CD4-positive, alpha-beta T cell (primary cell): Measurements from ENCODE around the gene NOTCH2. TPM values are rescaled to one million over a fixed set of nuclear protein-coding genes. Genes with fewer than 3 reads are reported as not detected.

Experiments
- ATAC-seq: fragments of 200-7000 bp; cut with Tn5 transposase; one replicate; pipeline ENCODE4 v1.10.0; 2022; ENCODE audit warnings: mild to moderate bottlenecking; ENCODE audit not compliant: poor library complexity
- CTCF ChIA-PET: fragments of 350-600 bp; sonication (Branson Sonifier 250); formaldehyde crosslinking; loops from one replicate; lab custom pipeline; 2021; ENCODE audit warnings: antibody characterized with exemption, inconsistent platforms; lab: Charles Lee
- POLR2A ChIA-PET: fragments of 350-600 bp; sonication (Branson Sonifier 250); formaldehyde crosslinking; loops from one replicate; lab custom pipeline; 2021; ENCODE audit warnings: antibody characterized with exemption, inconsistent platforms; lab: Charles Lee
- DNase-seq, 14 experiments: peaks; one replicate each; pipeline ENCODE4 v3.0.0-alpha.2; 2013 to 2020; ENCODE audit warnings: mixed read lengths in 2 of 14
- H3K27ac ChIP-seq, 2 donors: one replicate each; pipeline versions ENCODE4 v1.5.1 to v1.7.0; 2013; ENCODE audit warnings: low read length in 2 of 2, low read depth in 1 of 2, mild to moderate bottlenecking in 1 of 2
- H3K27me3 ChIP-seq, 2 experiments: 1 replicate in 1 of 2; 2 replicates in 1 of 2; pipeline versions ENCODE4 v1.6.1 to v1.7.0; 2013; ENCODE audit warnings: low read length in 2 of 2, control low read depth in 1 of 2, mild to moderate bottlenecking in 1 of 2, moderate library complexity in 1 of 2; ENCODE audit not compliant: insufficient read depth in 2 of 2, control insufficient read depth in 1 of 2
- H3K36me3 ChIP-seq: one replicate; pipeline ENCODE4 v1.6.1; 2013; ENCODE audit warnings: low read length, control low read depth; ENCODE audit not compliant: insufficient read depth
- H3K4me1 ChIP-seq: one replicate; pipeline ENCODE4 v1.6.1; 2013; ENCODE audit warnings: low read length, control low read depth; ENCODE audit not compliant: insufficient read depth
- H3K4me3 ChIP-seq: one replicate; pipeline ENCODE4 v1.5.1; 2013; ENCODE audit warnings: mild to moderate bottlenecking, low read length, moderate library complexity
- H3K9me3 ChIP-seq, 2 experiments: 1 replicate in 1 of 2; 2 replicates in 1 of 2; pipeline versions ENCODE4 v1.6.1 to v1.7.0; 2013; ENCODE audit warnings: low read length in 2 of 2, mild to moderate bottlenecking in 2 of 2, control low read depth in 1 of 2, moderate library complexity in 1 of 2; ENCODE audit not compliant: control insufficient read depth in 1 of 2, insufficient read depth in 1 of 2
- H3K27ac Mint-ChIP-seq: one replicate; pipeline ENCODE4 v1.8.0; 2020; ENCODE audit warnings: mixed read lengths
- H3K27me3 Mint-ChIP-seq: one replicate; pipeline ENCODE4 v1.8.0; 2021; ENCODE audit warnings: mixed read lengths
- H3K36me3 Mint-ChIP-seq: one replicate; pipeline ENCODE4 v1.8.0; 2021; ENCODE audit warnings: low read depth, mixed read lengths
- H3K4me1 Mint-ChIP-seq: one replicate; pipeline ENCODE4 v1.8.0; 2021; ENCODE audit warnings: low read depth, mixed read lengths
- H3K4me3 Mint-ChIP-seq: one replicate; pipeline ENCODE4 v1.8.0; 2020; ENCODE audit warnings: mild to moderate bottlenecking, mixed read lengths
- H3K9me3 Mint-ChIP-seq: one replicate; pipeline ENCODE4 v1.8.0; 2020; ENCODE audit warnings: mixed read lengths
- CTCF ChIP-seq: fragments of 200-600 bp; IDR thresholded peaks from one replicate; pipeline ENCODE4 v1.8.0; 2022; ENCODE audit warnings: antibody characterized with exemption, mild to moderate bottlenecking
- intact Hi-C, 2 experiments: fragments of 100-400 bp; cut with DNase I in 1 of 2; cut with micrococcal nuclease in 1 of 2; formaldehyde crosslinking; loops; one replicate each; pipeline versions ENCODE4 v1.15.1 to v1.9.0; 2023 to 2025; cut with DNase I, micrococcal nuclease
- total RNA-seq, 174 experiments: library from RNA in 2 of 174; stranded (reverse) in 2 of 174; gene quantifications; one replicate each; pipeline ENCODE4 v1.2.3 and lab custom pipeline; 2021 to 2026

Gene NOTCH2
- total RNA-seq, 2 experiments from 2014 or later = 27.5 to 29.4 TPM

GRCh38 chr1:119878171-119878570, 191.3 kb downstream of the NOTCH2 start:
- DNase-seq = no peak
- Mint-ChIP-seq H3K27ac (no peak overlapping the region), H3K36me3 (no peaks in the 10 kb centered on the region), H3K4me1 (no peaks in the 10 kb centered on the region), H3K4me3 (no peak overlapping the region), H3K9me3 (no peaks in the 10 kb centered on the region), H3K27me3 (peaks cover 12% of the 10 kb centered on the region)
- POLR2A ChIA-PET = no interaction called here
- intact Hi-C loops = no loop called here
- no peak for ATAC-seq
- TF ChIP-seq CTCF = no peak
- H3K27me3 ChIP-seq = peaks cover 3 to 7% of the 10 kb centered on the region in 2 experiments
- H3K4me1 ChIP-seq = no peaks in the 10 kb centered on the region
- no peaks in the 10 kb centered on the region for H3K36me3 ChIP-seq
- H3K9me3 ChIP-seq = no peaks in the 10 kb centered on the region
- no peak overlapping the region for H3K4me3 ChIP-seq
- CTCF ChIA-PET = no interaction called here
- H3K27ac ChIP-seq = no peak overlapping the region

GRCh38 chr1:119874186-119874585, 195.3 kb downstream of the NOTCH2 start:
- DNase-seq (no peak), ATAC-seq (no peak)
- Histone ChIP-seq H3K4me1 (no peaks in the 10 kb centered on the region), H3K27ac (no peak overlapping the region), H3K36me3 (no peaks in the 10 kb centered on the region), H3K9me3 (no peaks in the 10 kb centered on the region), H3K27me3 (peaks cover 8 to 23% of the 10 kb centered on the region in 2 experiments), H3K4me3 (no peak overlapping the region)
- Mint-ChIP-seq H3K27me3 (peaks cover 33% of the 10 kb centered on the region), H3K9me3 (no peaks in the 10 kb centered on the region), H3K27ac (no peak overlapping the region), H3K4me1 (no peaks in the 10 kb centered on the region), H3K36me3 (no peaks in the 10 kb centered on the region), H3K4me3 (no peak overlapping the region)
- CTCF ChIA-PET = no interaction called here
- POLR2A ChIA-PET = no interaction called here
- no peak for TF ChIP-seq CTCF
- intact Hi-C loops = no loop called here

GRCh38 chr1:119873135-119874015, 196.1 kb downstream of the NOTCH2 start:
- ChIA-PET POLR2A (no interaction called here), CTCF (no interaction called here)
- H3K4me3 ChIP-seq = no peak overlapping the region
- no peaks in the 10 kb centered on the region for H3K36me3 ChIP-seq
- H3K27me3 ChIP-seq = peaks cover 8 to 21% of the 10 kb centered on the region in 2 experiments
- Mint-ChIP-seq H3K4me3 (no peak overlapping the region), H3K27ac (no peak overlapping the region), H3K36me3 (no peaks in the 10 kb centered on the region), H3K27me3 (peaks cover 33% of the 10 kb centered on the region), H3K9me3 (no peaks in the 10 kb centered on the region), H3K4me1 (no peaks in the 10 kb centered on the region)
- DNase-seq (no peak), ATAC-seq (no peak)
- no peaks in the 10 kb centered on the region for H3K9me3 ChIP-seq
- TF ChIP-seq CTCF = no peak
- no peaks in the 10 kb centered on the region for H3K4me1 ChIP-seq
- no peak overlapping the region for H3K27ac ChIP-seq
- intact Hi-C loops = no loop called here
